GM21576 (cell line): ENCODE results near the gene L1CAM.
"Not testable (repeated sequence)": the region's sequence is repeated elsewhere in the genome, so short reads cannot be mapped to it uniquely, and the experiment has no call there.

ENCODE experiments used
- ATAC-seq: cut with Tn5 transposase; IDR thresholded peaks from one replicate; pipeline ENCODE4 v1.9.1; 2021; ENCODE audit warnings: mild to moderate bottlenecking, moderate library complexity; ENCODE audit not compliant: unreplicated experiment

Gene L1CAM

GRCh38 chrX:153831429-153832150 is 54.4 kb downstream of the L1CAM start:
- no peak for ATAC-seq

DNA sequence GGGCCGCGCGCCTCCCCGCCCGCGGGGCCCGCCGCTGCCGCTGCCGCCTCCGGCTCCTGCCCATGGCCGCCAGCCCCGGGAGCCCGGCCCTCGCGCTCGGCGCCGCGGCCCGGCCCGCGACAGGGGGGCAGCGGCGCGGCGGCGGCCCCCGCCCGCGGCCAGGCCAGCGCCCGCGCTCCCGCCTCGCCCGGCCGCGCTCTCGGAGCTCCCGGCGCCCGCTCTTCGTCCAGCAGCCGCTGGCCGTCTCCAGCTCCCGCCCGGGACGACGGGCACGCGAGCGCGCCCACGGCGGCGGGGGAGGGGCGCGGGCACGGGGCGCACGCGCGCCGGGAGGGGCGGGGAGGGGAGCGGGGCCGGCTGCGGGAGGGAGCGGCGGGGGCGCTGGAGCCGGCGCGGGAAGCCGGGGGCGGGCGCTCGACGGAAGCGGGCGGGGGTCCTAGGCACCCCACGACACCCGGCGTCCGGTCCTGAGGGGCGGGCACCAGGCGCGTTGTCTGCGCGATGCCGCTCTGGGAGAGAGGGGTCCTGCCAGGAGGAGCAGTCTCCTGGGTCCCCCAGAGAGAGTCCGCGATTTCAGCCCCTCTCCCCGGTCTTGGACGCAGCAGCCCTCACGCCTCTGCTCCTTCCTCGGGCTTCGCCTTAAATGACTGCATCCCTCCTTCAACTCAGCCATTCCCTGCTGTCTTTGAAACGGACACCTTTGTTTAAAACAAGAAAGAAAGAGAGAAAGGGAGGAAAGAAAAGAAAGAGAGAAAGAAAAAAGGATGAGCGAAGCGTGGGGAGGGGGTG is 55.1 kb downstream of the L1CAM start:
- ATAC-seq, result no peak

- no peak for ATAC-seq
Observed at GRCh38 chrX:153829799-153830639, 56.0 kb downstream of the L1CAM start, which contains the start of gene PDZD4. Gene PDZD4, minus strand, starts transcription at chrX:153830544. Its CDS starts 246 bp downstream, at chrX:153830298.

GRCh38 chrX:153829549-153829798 is 56.5 kb downstream of the L1CAM start:
- ATAC-seq, result no peak

GRCh38 chrX:153828723-153829548 is 57.0 kb downstream of the L1CAM start:
- ATAC-seq, result no peak

DNA sequence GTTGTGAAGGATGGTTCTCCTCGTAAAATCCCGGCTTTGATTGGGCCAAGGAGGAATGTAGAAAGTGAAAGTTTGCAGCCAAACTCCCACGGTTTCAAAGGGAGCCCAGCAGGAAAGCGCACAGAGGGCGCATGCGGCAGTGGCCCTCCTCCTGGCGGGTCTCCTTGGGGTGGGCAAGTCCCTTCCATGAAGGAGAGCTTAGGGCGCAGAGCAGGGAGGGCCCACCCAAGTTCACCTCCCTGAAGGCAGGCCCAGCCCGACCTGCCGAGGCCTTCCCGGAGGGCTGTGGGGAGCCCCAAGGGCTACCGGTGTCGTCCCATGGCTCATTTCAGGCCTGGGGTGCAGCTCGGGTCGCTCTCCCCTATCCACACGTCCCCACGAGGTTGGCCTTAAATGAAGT is 57.7 kb downstream of the L1CAM start:
- no peak for ATAC-seq

GRCh38 chrX:153827903-153828302 is 58.1 kb downstream of the L1CAM start:
- no peak for ATAC-seq

- no peak for ATAC-seq
Observed at GRCh38 chrX:153827016-153827415, 59.0 kb downstream of the L1CAM start.

DNA sequence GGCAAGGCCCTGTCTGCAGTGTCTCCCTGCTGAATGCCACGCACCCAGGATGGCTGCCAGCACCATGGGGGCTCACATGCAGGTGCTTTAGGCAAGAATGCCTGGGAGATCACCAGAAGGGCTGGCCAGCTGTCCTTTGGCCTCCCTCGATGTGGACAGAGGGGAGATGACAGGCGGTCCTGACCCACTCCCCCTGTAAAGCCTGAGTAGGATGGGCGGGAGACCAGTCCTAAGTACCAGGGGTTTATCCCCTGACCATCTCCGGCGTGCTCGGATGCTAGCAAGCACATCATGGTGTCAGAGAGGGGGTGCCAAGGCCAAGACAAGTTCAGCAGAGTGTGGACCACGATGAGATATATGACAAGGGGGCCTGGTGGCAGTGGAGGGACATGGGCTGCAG is 60.9 kb downstream of the L1CAM start:
- no peak for ATAC-seq

DNA sequence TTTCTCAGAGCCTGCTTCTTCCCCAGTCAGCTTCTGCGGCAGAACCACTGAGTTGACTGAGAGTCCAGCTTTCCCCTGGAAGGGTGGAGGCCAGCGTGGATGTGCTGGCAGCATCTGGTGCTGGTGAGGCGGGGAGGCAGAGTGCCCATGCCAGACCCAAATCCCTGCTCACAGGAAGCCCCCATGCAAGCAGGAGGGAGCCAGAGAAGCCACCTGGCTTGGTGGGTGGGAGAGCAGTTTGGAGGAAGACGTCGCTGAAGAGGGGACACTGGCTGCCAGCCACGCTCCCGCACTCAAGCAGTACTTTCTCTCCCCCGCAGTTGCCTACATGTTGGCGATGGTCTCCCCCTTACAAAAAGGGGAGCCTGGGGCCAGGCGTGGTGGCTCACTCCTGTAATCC is 61.6 kb downstream of the L1CAM start:
- ATAC-seq, result no peak

DNA sequence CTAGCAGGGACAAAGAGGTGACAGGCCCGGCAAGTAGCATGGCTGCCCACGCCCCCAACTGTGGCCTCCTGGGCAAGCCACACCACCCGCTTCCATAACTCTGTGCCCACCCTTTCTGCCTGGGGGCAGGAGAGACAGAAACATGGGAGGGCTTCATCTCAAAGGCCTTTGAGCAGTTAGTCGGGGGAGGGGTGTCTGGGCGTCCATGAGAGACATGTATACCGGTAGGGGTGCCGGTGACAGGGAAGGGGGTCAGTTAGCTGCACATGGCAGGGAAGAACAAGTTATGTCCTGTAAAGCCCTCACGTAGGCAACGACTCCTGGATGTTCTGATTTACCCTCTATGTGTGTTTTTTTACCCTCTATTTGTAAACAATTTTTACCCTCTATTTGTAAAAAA is 64.9 kb downstream of the L1CAM start:
- ATAC-seq, result no peak

DNA sequence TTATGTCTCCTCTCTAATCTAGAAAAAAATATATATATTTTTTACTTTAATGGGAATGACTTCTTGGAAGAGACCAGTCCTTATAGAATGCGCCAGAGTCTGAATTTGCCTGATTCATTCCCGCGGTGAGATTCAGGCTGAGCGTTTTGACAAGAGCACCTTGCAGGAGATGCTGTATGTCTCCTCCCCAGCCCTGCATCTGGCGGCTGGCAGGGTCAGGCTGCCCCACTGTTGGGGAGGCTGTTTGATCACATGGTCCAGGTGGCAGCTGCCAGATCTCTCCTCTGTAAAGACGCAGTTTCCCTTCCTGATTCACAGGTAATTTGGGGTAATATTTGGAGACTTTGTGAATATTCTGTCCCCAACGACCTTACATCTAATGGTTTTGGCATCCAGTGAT is 65.4 kb downstream of the L1CAM start:
- no peak for ATAC-seq

DNA sequence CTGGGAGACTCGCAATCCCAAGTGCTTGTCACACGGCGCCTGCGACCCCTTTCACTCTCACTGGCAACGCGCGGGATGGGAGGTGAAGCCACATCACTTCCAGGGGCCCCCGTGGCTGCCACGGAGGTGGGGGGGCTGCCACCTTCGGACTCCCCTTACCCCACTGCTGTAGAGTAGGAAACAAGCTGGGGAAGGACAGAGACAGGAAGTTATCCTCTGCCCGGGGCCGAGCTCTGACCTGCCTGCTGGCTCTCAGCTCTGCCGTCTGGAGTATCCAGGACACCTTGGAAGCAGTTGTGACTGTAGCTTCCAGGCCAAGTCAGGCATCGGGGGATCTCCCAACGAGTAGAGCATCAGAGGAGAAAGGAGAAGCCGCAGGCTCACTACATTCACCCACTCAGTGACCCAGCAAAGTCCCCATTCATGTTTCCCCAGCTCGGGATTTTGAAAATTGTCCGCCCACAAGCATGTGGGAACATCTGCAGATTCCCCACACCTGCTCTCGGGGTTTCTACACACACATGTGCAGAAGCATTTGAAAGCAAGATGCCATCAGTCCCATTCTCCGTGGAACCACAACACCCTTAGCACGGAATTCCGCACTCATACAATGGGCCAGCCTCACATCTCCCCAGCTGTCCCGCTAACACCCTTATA is 66.5 kb downstream of the L1CAM start:
- ATAC-seq, result no peak

GRCh38 chrX:153818571-153819383 is 67.2 kb downstream of the L1CAM start:
- no peak for ATAC-seq

GRCh38 chrX:153818064-153818463 is 67.9 kb downstream of the L1CAM start:
- not testable (repeated sequence) for ATAC-seq

DNA sequence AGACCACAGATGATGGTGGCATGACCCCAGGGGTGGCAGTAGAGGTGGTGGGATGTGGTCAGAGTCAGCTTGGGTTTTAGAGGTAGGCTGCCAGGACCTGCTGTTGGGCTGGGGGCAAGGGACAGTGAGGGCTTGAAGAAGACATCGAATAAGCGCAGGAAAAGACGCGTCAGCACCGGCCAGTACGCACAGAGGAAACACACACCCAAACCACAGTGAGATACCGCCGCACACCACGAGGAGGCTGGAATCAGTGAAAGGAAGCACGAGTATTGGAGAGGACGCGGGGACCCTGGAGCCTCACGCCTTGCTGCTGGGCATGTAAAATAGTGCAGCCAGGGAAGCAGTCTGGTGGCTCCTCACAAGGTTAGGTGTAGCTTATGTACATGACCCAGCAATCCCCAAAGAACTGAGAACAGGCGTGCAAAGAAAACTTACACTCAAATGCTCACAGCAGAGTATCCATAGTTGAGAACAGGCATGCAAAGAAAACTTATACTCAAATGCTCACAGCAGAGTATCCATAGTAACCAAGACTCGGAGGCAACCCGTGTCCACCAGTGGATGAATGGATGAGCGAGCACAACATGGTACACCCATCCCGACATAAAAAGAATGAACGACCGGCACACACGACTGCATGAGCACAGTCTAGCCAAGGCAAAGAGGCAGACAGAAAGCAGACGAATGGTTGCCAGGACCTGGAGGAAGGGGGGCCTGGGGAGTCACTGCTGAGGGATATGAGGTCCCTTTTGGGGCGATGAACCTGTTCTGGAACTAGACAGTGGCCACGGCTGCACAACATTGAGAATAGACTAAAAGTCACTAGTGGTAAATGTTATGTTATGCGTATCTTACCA is 68.9 kb downstream of the L1CAM start:
- ATAC-seq, result no peak

DNA sequence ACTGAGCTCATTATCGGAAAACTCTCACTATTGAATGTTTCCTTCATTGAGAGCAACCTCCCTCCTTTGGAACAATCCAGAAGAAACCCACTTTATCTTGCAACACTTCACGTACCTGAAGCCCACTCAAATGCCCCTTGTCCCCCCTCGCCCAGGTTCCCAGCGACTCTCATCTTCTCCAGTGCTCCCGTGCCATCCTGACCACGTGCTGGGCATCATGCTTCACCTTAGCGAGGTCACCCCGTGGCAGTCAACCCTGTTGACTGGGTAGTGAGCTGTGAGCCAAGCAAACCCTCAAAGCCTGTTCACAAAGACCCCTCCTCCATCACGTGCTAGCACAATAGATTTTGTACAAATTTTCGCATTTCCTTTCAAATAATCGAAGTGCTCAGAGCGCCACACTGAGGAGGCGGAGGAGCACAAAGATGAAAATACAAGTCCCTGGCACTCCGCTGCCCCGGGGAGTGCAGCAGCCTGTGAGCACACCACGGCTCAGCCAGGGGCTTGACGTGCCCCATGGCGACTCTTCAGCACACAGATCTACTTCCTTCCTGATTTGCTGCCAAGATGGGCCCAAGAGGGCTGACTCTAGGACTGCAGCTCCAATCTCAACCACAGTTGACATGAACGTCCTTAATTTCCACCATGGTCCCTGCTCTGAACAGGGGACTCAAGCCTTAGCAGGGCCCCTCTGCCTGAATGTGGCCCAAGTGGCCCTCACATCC is 71.2 kb downstream of the L1CAM start:
- ATAC-seq, result no peak

DNA sequence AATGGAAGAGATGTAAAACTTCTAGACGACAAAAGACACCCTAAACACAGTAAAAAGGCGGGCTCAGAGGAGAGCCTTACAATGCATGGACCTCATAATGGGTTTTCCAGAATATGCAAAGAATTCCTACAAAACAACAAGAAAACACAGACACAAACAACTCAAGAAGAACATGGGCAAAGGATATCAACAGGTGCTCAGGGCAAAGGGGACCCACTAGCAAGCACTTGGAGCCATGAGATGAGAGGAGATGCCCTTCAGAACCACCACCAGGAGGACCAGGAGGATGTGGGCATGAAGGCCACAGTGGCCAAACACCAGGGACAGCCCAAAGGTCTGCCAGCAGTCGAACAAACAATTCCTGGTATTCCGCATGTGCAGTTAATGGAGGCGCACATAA is 72.8 kb downstream of the L1CAM start:
- no peak for ATAC-seq
